Measurements from ENCODE around the gene DCAF6.

- TF ChIP-seq, protein P1, sequence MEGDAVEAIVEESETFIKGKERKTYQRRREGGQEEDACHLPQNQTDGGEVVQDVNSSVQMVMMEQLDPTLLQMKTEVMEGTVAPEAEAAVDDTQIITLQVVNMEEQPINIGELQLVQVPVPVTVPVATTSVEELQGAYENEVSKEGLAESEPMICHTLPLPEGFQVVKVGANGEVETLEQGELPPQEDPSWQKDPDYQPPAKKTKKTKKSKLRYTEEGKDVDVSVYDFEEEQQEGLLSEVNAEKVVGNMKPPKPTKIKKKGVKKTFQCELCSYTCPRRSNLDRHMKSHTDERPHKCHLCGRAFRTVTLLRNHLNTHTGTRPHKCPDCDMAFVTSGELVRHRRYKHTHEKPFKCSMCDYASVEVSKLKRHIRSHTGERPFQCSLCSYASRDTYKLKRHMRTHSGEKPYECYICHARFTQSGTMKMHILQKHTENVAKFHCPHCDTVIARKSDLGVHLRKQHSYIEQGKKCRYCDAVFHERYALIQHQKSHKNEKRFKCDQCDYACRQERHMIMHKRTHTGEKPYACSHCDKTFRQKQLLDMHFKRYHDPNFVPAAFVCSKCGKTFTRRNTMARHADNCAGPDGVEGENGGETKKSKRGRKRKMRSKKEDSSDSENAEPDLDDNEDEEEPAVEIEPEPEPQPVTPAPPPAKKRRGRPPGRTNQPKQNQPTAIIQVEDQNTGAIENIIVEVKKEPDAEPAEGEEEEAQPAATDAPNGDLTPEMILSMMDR (IDR thresholded peaks at IDR 0.05): no peak
- no peak for TF ChIP-seq POLR2A (IDR thresholded peaks at IDR 0.05)
These were observed 26.0 kb upstream of the DCAF6 start for GRCh38 chr1:167910530-167910929.
